ENCODE results near the gene ZBTB39. TPM values are rescaled to one million over a fixed set of nuclear protein-coding genes. Genes with fewer than 3 reads are reported as not detected.

Gene ZBTB39
- total and polyA plus RNA-seq, 2 of the 13 experiments (the other 11 are each of a cell fraction or from before 2014, with no cell fraction given): 6.5 to 6.9 TPM

- TF ChIP-seq PRPF4 (IDR thresholded peaks at IDR 0.05; ENCODE audit: low read depth, low read length, poor library complexity, severe bottlenecking) (no peak), MEIS1 (CRISPR knock-in tag; IDR thresholded peaks at IDR 0.05; ENCODE audit: borderline replicate concordance) (peak; percentile 64; the same call in 1 of the 2 replicates), ZBTB20 (CRISPR knock-in tag; IDR thresholded peaks at IDR 0.05; ENCODE audit: borderline replicate concordance, low read depth) (0 out of 2 replicates have a peak, but pooled peaks have one; percentile 45), CHD4 (IDR thresholded peaks at IDR 0.05; ENCODE audit: borderline replicate concordance, low read length) (no peak), ZNF704 (CRISPR knock-in tag; IDR thresholded peaks at IDR 0.05; ENCODE audit: borderline replicate concordance) (no peak), GFI1 (CRISPR knock-in tag; IDR thresholded peaks at IDR 0.05; ENCODE audit: borderline replicate concordance) (no peak), ZNF34 (CRISPR knock-in tag; IDR thresholded peaks at IDR 0.05; ENCODE audit: borderline replicate concordance) (no peak), NR0B2 (CRISPR knock-in tag; IDR thresholded peaks at IDR 0.05) (no peak), ZMAT5 (CRISPR knock-in tag; IDR thresholded peaks at IDR 0.05; ENCODE audit: borderline replicate concordance, low read depth) (no peak), NR2F2 (IDR thresholded peaks at IDR 0.05; ENCODE audit: borderline replicate concordance, low read depth) (peak; percentile 92), POGK (CRISPR knock-in tag; conservative IDR thresholded peaks at IDR 0.05) (peak; percentile 63; the same call in 1 of the 2 replicates), DNMT1 (CRISPR knock-in tag; IDR thresholded peaks at IDR 0.05) (0 out of 2 replicates have a peak, but pooled peaks have one; percentile 67), ZNF773 (CRISPR knock-in tag; IDR thresholded peaks at IDR 0.05; ENCODE audit: borderline replicate concordance) (no peak), KLF12 (CRISPR knock-in tag; IDR thresholded peaks at IDR 0.05; ENCODE audit: borderline replicate concordance) (no peak), ZBTB33 (CRISPR knock-in tag; IDR thresholded peaks at IDR 0.05) (peak; percentile 73), NCOR1 (IDR thresholded peaks at IDR 0.05; ENCODE audit: borderline replicate concordance, low read length) (no peak), CCDC6 (CRISPR knock-in tag; IDR thresholded peaks at IDR 0.05) (0 out of 2 replicates have a peak, but pooled peaks have one; percentile 44), E2F2 (CRISPR knock-in tag; IDR thresholded peaks at IDR 0.05; ENCODE audit: borderline replicate concordance) (no peak), LRRFIP1 (CRISPR knock-in tag; conservative IDR thresholded peaks at IDR 0.05) (no peak)
Observed at GRCh38 chr12:57001448-57001906, 4.9 kb downstream of the ZBTB39 start (continued).
